ENCODE data around the gene CHST11.

Gene CHST11

DNA sequence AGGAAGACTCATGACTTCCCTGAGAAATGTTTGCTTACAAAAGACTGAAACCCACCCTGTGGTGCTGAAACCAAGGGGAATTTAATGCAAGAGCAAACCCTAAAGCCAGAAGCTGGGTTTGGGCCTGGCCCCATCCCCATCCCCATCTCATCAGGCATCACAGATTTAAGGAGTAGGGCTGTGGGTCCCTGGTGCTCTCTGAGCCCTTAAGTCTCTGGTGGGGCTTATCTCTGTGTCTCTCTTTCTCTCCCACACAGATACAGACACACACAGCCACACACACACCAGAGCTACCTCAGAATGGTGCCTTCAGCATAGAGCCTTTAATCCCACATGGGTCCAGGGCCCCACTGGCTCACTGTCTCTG, 264.3 kb downstream of the CHST11 start:
- DNase-seq (ENCODE audit: low spot score) = no peak

DNA sequence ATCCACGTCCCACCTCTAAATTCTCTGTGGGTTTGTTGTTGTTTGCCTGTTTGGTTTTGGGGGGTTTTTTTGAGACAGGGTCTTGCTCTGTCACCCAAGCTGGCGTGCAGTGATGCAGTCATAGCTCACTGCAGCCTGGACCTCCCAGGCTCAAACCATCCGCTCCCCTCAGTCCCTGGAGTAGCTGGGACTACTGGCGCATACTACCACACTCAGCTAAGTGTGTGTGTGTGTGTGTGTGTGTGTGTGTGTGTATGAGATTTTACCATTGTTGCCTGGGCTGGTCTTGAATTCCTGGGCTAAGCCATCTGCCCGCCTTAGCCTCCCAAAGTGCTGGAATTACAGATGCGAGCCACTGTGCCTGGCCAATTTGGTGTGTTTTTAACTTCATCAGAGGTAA, 265.2 kb downstream of the CHST11 start:
- DNase-seq (ENCODE audit: low spot score) = no peak

GRCh38 chr12:104722601-104723534, 266.1 kb downstream of the CHST11 start:
- no peak for DNase-seq (ENCODE audit: low spot score)

DNA sequence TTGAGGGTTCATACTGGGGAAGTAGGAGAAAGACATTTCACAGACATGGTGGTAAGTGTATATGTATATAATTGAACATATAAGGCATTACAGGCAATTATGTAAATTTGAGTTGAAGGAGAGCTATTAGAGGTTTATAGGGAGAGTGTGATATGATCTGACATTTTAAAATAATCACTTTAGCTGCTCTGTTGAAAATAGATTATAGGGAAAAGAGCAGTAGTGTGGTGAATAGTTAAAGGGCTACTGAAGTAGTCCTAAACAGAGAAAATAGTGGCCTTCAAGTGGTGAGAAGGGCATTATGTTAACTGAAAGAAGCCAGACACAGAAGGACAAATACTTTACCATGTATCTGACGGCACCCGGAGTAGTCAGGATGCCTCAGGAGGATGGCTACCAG, 267.1 kb downstream of the CHST11 start:
- no peak for DNase-seq (ENCODE audit: low spot score)

DNA sequence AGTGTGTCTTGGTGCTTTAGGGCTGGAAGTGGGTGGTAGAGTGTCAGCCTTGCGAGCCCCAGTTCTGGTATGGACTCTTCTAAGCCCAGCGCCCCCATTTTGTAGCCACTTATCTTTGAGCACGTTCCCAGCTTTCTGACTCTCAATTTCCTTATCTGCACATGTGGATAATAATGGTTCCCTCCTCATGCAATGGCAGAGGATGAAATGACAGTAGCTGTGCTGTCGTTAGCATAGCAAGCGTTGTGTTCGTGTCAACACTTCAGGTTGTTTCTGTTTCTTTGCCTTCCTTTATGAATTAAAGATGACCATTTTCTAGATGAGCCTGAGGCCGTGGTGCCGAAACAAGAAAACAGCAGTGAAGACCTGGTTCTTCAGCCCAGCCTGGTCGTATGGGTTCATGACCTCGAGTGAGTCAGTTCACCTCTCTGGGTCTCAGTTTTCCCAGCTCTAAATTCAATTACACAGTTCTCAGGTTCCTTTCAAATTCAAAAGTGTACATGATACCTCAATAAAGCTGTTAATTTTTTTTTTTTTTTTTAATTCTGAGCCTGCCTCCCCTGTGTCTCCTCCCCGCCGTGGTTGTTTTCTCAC, 268.3 kb downstream of the CHST11 start:
- DNase-seq (ENCODE audit: low spot score) = no peak

- DNase-seq (ENCODE audit: low spot score) = no peak
Observed at GRCh38 chr12:104725610-104726009, 268.9 kb downstream of the CHST11 start.

DNA sequence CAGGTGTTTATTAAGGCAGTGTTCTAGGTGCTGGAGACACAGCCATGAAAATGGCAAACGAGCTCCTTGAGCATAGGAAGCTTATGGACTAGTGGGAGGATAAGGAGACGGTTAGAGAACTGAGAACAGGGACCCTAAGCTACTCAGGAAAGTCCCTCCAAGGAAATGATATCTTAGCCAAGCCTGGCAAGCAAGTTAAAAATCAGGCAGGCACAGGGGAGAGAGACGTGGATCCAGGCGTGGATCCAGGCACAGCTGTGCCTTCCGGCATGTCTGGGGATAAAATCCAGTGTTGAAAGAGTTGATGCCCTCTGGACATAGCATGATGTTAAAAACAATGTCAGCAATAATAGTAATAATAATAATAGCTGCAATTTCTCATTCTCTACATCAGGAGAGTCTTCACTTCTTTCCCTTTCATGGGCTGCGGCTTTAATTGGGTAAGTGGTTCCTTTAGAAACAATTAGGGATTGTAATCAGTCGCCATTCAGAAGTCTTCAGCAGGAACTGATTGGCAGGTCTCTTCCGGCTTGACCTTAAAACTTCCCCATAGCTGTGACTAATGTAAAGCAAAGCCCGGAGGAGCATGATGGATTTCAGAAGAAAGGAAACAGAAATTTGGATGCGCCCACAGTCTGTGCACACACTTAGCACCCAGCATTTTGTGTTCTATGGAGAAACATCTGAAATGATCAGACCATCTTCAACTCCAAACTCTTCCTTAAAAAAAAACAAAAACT, 271.1 kb downstream of the CHST11 start:
- no peak for DNase-seq (ENCODE audit: low spot score)

DNA sequence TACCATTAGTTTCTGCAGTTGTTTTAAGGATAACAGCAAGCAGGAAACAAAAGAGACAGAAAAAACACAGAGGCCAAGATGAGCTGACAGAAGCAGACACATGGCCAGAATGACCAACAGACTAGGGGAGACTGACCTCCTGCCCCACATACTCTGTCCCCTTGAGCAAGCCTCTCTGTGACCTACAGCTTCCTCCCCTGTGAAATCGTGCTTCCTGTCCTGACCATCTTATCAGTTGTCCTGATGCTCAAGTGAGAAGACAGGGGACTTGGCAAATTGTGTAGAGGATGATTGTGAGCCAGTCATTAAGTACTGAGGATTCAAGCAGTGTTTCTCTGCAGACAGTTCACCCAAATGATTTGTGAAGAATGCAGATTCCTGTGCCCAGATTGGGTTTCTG, 272.3 kb downstream of the CHST11 start:
- no peak for DNase-seq (ENCODE audit: low spot score)

GRCh38 chr12:104729610-104730446, 273.1 kb downstream of the CHST11 start:
- no peak for DNase-seq (ENCODE audit: low spot score)

GRCh38 chr12:104730763-104731162, 274.0 kb downstream of the CHST11 start:
- no peak for DNase-seq (ENCODE audit: low spot score)

GRCh38 chr12:104733717-104734175, 277.0 kb downstream of the CHST11 start:
- no peak for DNase-seq (ENCODE audit: low spot score)

DNA sequence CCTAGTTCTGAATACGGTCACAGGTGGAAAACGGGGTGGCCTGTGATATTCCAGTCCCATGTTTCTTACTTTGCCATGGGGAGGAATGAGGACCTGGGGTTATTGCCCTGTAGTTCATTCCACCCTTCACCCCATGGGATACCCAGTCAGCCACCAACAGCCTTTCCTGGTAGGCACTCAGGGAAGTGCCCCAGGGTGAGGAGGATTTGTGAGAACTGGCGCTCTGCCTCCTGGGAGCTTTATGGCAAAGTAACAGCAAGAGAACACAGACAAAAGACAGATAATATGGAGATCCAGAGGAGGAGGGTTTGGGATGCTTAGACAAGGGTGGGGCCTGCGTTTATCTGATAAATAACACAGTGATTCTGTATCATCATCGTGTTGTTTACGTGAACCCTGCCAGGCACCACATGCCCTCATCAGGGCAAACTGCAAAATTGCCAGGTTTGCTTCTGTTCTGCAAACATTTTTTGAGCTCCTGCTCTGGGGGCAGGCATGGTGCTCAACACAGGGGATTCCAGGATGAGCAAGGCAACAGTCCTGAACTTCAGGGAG, 277.9 kb downstream of the CHST11 start:
- DNase-seq (ENCODE audit: low spot score) = no peak

- no peak for DNase-seq (ENCODE audit: low spot score)
Observed at GRCh38 chr12:104735801-104736200, 279.1 kb downstream of the CHST11 start.

- DNase-seq (ENCODE audit: low spot score) = peak; percentile 50
Observed at GRCh38 chr12:104736307-104736706, 279.6 kb downstream of the CHST11 start.

- no peak for DNase-seq (ENCODE audit: low spot score)
Observed at GRCh38 chr12:104737113-104737512, 280.4 kb downstream of the CHST11 start.

DNA sequence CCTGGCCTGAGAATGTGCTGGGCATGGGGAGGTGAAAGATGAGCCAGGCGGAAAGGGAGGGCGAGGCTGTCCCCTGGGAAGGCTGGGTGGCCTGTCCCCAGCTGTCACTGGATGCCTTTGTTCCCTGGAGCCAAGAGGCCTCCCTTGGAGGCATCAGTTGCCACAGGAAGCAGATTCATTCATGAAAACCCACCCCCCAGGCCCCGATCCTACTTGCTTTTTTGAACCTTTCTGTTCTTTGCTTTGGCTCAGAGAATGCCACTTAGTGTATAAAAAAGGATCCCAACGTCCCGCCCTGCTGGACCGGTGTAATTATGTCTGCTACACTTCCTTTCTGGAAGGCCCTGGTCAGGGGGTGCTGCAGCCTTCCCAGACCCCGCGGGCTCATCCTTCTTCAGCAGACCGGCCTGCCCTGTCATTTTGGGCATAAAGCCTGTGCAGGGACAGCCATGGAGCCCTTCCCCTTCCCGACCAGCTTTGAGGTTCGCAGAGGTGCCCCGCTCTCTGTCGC, 281.1 kb downstream of the CHST11 start:
- no peak for DNase-seq (ENCODE audit: low spot score)

- DNase-seq (ENCODE audit: low spot score) = no peak
Observed at GRCh38 chr12:104738331-104738730, 281.6 kb downstream of the CHST11 start.

GRCh38 chr12:104738776-104739642, 282.3 kb downstream of the CHST11 start:
- no peak for DNase-seq (ENCODE audit: low spot score)

- DNase-seq (ENCODE audit: low spot score) = no peak
Observed at GRCh38 chr12:104740668-104741067, 283.9 kb downstream of the CHST11 start.

- DNase-seq (ENCODE audit: low spot score) = no peak
Observed at GRCh38 chr12:104741077-104741476, 284.3 kb downstream of the CHST11 start.

All from hepatic stellate cell (primary cell).